ENCODE data around the gene TREML2.
"Not testable (repeated sequence)": the region's sequence is repeated elsewhere in the genome, so short reads cannot be mapped to it uniquely, and the experiment has no call there.

The TREML2 gene
- long read RNA-seq, donor 1 = 0 reads
- long read RNA-seq, donor 2 = 0 reads
- long read RNA-seq, donor 3 = 0 reads
- long read RNA-seq, donor 4 = 0 reads
- long read RNA-seq, donor 5 = 0 reads
- long read RNA-seq, donor 6 = 0 reads
- long read RNA-seq, donor 7 = 0 reads
- long read RNA-seq, donor 8 = 0 reads

DNA sequence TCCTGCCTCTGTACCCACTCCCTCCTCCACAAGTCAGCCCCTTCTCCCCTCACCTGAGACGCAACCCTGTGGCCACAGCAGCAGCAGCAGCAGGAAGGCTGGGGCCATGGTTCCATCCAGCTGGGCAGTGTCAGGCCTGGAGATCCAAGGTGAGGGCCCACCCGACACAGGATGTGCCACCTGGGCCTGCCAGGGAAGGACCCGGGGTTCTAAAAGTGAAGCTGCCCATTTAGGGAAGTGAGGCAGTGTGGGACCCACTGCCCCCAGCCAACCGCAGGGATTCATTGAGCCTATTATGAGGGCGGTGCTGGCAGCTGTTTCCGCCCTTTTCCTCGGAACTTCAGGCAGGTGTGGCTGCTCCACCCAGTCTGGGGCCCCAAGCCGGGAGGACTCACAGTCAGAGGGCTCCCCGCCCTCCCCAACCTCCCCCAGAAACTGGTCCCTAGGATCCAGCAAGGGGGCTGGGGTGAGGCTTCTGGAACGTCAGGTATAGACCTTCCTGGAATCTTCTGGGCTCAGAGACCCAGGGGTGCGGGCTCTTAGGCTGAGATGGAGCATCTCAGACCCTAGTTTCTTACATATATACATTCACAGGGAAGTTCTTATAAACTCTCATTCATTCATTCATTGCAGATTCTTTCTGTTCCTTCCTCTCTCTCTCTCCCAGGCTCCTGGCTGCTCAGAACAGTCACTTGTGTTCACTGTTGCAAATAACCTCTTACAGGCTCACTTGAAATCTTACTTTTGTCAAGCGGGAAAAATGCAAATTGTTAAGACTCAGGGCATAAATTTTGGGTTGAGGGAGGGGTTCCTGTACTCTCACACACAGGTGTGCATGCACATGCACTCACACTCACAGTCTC, at the start of gene TREML2:
TREML2 (minus strand) TSS at position 249 of the 863 bp plus-strand sequence; CDS start at position 108, 141 bp downstream.
- no peak for DNase-seq

DNA sequence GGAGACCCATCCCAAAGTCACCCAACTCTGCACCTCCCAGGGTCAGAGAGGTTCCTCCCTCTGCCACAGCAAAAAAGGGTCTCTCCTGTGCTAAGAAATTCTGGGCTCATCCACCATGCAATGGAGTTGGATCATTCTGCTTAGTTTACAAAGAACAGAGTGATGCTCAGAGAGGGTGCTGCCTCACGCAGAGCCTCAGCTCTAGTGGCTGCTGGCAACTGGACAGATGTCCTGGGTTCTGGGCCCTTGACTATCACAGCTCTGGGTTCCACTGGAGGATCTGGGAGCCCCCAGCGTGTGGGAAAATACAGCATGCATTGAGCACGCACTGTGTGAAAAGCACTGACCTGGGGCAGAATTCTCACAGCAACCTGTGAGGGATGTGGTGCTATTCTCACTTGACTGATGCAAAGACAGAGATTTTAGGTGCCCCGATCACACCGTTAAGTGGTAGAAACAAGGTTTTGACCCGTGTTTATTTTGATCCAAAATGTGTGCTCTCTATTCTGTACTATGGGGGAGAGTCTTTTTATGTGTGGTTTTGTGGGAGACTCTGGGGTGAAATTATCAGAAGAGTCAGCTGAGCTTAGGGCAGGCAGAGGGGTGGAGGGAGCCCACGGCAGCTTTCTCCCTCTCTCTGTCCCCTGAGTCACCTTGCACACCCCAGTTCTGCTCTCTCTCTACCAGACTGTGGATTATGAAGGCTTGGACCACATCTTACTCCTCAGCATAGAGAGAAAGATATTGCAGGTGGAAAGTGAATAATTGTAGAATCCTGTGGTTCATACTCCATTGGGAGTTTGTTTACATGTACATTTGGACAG, 47.1 kb upstream of the TREML2 start:
- DNase-seq = no peak

DNA sequence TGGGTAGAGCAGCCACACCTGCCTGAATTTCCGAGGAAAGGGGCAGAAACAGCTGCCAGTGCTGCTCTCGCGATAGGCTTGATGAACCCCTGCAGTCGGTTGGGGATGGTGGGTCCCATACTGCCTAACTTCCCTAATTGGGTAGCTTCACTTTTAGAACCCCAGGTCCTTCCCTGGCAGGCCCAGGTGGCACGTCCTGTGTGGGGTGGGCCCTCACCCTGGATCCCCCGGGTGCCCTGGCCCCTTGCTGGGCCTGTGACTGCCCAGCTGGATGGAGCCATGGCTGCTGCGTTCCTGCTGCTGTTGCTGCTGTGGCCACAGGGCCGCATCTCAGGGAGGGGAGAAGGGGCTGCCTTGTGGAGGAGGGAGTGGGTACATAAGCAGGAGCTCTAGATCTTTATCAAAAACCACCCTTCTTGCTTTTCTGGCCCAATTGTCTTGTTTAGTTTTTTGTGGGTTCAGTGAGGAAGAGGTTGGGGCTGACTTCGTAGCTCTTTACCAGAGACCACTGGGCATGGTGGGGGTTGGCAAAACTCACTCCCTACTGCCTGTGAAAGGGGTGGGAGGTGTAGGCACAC, 46.4 kb upstream of the TREML2 start:
- DNase-seq = no peak

DNA sequence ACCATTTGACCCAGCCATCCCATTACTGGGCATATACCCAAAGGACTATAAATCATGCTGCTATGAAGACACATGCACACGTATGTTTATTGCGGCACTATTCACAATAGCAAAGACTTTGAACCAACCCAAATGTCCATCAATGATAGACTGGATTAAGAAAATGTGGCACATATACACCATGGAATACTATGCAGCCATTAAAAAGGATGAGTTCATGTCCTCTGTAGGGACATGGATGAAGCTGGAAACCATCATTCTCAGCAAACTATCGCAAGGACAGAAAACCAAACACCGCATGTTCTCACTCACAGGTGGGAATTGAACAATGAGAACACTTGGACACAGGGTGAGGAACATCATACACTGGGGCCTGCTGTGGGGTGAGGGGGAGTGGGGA, 45.6 kb upstream of the TREML2 start:
- not testable (repeated sequence) for DNase-seq

- no peak for DNase-seq
These were observed 38.7 kb upstream of the TREML2 start for GRCh38 chr6:41239467-41240159.

- DNase-seq = no peak
These were observed 36.2 kb upstream of the TREML2 start for GRCh38 chr6:41237128-41237527.

DNA sequence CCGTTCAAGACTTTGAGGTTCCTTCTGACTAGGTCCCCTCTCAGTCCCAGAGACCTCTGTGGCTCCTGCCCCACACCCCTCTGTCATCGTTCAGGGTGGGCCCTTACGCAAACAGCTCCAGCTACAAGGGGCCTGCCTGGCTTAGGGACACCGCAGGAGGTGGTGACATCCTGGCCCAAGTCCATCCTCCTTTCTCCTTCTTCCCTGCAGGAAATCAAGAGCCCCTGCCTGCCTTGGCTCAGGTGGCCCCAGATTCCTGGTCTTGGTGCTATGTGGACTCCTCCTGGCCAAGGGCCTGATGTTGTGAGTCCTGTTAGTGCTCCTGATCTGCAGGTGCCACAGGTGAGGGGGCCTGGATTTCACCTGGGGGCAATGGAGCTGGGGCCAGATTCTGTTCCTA, 35.3 kb upstream of the TREML2 start:
- no peak for DNase-seq

- no peak for DNase-seq
These were observed 31.7 kb upstream of the TREML2 start for GRCh38 chr6:41232667-41233066.

DNA sequence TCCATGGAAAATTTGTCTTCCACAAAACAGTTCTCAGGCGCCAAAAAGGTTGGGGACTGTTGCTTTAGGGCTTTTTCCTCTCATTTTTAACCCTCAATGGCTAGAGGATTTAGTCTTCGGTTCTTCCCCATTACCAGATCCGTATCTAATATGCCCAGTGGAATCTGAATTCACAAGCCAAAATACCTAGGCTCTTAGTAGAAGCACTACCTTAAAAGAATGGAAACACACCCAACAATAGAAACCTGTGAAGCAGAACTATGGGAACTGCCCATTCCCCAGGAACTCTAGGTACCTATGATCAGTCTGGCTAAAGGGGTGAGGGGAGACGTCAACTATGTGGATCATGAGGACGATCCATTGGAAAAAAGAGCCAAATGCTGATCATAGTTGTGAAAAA, 30.3 kb upstream of the TREML2 start:
- no peak for DNase-seq

DNA sequence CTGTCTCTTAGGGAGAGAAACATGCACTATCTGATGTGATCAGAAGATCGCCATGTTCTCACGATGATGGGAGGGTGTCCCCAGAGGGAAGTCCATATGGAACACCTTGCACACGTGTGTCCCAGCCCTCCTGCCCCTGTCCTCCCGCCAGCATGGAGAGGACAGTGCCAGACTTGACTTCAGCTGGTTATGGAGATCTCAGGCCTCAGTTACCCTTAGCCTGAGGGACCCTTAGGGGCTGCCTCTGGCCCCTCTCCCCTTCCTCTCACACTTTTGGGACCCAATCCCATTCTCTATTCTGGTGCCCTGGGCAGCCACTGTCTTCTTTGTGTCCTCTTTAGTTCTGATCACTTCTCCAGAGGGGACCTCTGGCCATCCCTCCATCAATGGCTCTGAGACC, 28.8 kb upstream of the TREML2 start:
- DNase-seq = no peak

- DNase-seq = no peak
These were observed 27.7 kb upstream of the TREML2 start for GRCh38 chr6:41228616-41229015.

- DNase-seq = no peak
These were observed 27.1 kb upstream of the TREML2 start, which contains the start of gene TREML4 for GRCh38 chr6:41228096-41228495. TREML4 (plus strand) TSS chr6:41228349; CDS start chr6:41228428, 79 bp downstream.

GRCh38 chr6:41226752-41227151, 25.8 kb upstream of the TREML2 start:
- no peak for DNase-seq

DNA sequence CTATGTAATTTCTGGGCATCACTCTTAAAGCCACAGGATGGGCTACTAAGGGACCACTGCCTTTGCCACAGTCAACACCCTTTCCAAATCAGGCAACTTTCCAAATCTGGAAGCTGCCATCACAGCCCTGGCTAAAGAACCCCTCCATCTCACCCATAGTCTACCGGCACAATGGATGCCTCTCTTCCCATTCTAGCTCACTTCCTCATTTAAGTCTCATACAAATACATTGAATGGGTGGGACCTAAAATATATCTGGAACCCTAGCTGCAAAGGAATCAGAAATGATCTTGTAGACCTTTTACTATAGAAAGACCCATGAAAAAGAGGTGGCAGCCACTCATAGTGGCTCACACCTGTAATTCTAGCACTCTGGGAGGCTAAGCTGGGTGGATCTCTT, 23.9 kb upstream of the TREML2 start:
- no peak for DNase-seq

DNA sequence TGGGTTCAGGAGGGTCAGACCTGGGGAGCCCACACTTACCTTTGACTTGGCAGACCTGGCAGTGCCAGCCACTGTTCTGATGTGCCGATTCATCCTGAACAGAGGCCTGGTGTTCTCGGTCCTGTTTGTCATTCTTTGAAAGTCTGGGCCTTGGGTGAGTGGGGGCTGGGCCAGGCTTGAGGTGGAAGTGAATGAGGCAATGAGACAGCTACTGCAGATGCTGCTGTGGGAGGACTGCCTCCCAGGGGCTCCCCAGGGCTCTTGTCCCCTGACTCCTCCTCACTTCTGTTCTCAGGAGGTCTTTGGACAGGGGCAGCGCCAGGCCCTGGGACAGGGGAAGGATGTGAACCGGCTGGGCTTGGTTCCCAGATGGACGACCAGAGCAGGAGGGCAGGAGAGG, 21.6 kb upstream of the TREML2 start:
- no peak for DNase-seq

GRCh38 chr6:41222045-41222444, 21.1 kb upstream of the TREML2 start:
- no peak for DNase-seq

GRCh38 chr6:41216616-41217015, 15.7 kb upstream of the TREML2 start:
- no peak for DNase-seq

GRCh38 chr6:41215777-41216176, 14.8 kb upstream of the TREML2 start:
- no peak for DNase-seq

GRCh38 chr6:41214559-41215238, 13.8 kb upstream of the TREML2 start:
- no peak for DNase-seq

DNA sequence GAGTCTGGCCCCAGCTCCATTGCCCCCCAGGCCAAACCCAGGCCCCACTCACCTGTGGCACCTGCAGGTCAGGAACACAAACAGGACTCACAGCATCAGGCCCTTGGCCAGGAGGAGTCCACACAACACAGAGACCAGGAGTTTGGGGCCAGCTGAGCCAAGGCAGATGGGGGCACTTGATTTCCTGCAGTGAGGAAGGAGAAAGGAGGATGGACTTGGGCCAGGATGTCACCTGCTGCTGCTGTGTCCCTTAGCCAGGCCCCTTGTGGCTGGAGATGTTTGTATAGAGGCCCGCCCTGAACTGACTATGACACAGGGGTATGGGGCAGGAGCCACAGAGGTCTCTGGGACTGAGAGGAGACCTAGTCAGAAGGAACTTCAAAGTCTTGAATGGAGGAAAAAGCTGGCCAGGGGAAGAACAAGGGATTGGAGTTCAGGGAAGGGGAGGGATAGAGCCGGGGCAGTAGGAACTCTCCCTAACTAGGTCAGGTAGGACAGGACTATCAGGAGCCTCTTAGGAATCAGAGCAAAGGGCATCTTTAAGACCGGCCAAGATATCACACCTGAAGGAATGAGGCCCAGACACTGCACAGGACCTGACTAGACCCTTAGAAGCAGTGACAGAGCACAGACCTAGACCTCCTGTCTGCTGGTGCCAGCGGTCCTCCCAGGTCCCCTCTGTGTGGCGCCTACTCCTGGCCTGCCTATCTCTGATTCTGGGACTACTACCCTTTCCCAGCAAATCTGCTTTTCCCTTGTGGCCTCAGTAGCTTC, 8.8 kb upstream of the TREML2 start:
- DNase-seq = no peak
